Stimulated activated CD4-positive, alpha-beta T cell treated with anti-CD3 and anti-CD28 coated beads, Interleukin-12 subunit alpha, Interleukin-12 subunit beta, amount 100 ng/mL, for 24 hours (primary cell): ENCODE results near the gene APPBP2.
A peak's percentile ranks its signal among the peaks of the same experiment; 100 is the strongest.
"Not testable (repeated sequence)": the region's sequence is repeated elsewhere in the genome, so short reads cannot be mapped to it uniquely, and the experiment has no call there.

ENCODE experiments used
- DNase-seq, 2 experiments: peaks; one replicate each; pipeline ENCODE4 v3.0.0-alpha.2; 2020; ENCODE audit warnings: low read depth in 2 of 2

The APPBP2 gene

GRCh38 chr17:60435244-60436167 is 90.5 kb downstream of the APPBP2 start:
- peak in 1 of 2 experiments; percentile 28 for DNase-seq

- not testable (repeated sequence) for DNase-seq
Observed at GRCh38 chr17:60433021-60433997, 92.7 kb downstream of the APPBP2 start.

- not testable (repeated sequence) for DNase-seq
Observed at GRCh38 chr17:60430561-60430960, 95.5 kb downstream of the APPBP2 start.

DNA sequence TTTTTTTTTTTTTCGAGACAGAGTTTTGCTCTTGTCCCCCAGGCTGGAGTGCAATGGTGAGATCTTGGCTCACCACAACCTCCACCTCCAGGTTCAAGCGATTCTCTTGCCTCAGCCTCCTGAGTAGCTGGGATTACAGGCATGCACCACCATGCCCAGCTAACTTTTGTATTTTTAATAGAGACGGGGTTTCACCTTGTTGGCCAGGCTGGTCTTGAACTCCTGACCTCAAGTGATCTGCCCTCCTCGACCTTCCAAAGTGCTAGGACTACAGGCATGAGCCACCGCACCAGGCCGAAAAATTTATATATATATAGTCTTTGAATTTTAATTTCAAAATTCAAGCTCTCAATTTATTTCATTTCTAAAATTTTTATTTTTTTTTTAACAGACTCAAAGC is 97.6 kb downstream of the APPBP2 start:
- DNase-seq: not testable (repeated sequence)

DNA sequence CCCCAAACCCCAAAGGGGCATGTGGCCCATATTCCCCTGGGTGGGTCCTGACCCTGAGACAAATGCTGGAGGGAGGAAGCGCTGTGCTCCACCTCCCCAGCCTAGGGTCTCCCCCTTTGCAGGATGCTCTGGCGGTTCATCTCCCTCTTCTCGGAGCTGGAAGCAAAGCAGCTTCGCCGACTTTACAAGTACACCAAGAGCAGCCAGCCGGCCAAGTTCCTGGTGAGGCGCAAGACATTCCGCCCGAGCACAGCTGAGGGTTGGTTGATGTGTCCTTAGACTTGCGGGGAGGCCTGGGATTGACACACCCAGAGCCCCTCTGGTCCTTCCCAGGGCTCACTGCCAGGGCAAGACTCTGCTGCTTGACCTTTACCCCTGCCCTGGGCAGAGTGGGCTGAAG is 99.4 kb downstream of the APPBP2 start:
- DNase-seq: no peak

GRCh38 chr17:60425626-60426025 is 100.4 kb downstream of the APPBP2 start:
- no peak for DNase-seq

- DNase-seq: no peak
Observed at GRCh38 chr17:60423865-60424264, 102.2 kb downstream of the APPBP2 start.

- DNase-seq: no peak
Observed at GRCh38 chr17:60422162-60422665, 103.8 kb downstream of the APPBP2 start, which contains the start of gene CHCT1. Gene CHCT1 (plus strand): TSS chr17:60422489. CDS start chr17:60422593, 104 bp downstream.

DNA sequence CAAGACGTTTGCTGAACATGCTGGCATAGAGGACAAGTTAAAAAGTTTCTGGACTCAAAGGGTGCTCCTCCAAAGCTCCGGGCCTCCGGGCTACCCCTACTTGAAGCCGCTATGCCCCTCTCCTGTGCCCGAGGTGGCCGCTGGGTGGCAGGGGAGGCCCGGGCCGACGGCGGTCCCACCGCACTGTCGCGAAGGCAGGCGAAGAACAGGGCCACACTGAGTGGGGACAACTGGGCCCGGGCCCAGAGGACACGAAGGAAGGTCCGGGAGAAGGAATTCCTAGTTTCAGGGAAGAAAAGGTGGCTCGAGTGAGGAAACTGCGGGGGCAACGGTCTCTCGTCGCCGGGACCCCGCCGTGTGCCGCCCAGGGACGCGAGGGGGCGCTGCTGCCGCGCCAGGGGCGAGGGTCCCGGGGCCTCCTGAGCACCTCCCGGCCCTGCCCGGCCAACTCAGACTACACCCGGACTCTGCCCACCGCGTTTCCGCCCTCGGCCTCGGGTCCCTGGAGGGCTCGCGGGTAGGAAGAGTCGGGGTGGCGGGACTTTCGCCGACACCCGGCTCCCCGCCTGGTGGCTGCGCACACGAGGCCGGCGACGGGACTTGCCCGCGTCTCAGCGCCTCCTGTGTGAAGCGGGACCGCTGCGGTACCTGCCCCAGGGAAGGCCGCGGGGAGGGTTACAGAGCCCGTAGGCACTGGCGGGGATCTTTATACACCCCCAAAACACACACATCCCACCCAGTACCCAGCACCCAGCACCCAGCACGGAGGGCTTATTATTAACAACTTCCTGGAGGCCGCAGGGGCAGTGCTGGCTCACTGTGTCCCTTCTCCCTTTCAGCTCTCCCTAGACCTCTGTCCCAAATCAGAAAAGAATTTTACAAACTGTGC is 104.5 kb downstream of the APPBP2 start:
- DNase-seq: peak; percentile 53 to 72

- not testable (repeated sequence) for DNase-seq
Observed at GRCh38 chr17:60419875-60420274, 106.2 kb downstream of the APPBP2 start.

DNA sequence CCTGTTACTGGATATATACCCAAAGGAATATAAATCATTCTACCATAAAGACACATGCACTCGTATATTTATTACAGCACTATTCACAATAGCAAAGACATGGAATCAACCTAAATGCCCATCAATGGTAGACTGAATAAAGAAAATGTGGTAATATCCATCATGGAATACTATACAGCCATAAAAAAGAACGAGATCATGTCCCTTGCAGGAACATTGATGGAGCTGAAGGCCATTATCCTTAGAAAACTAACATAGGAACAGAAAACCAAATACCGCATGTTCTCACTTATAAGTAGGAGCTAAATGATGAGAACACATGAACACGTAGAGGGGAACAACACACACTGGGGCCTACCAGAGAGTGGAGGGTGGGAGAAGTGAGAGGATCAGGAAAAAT is 107.0 kb downstream of the APPBP2 start:
- not testable (repeated sequence) for DNase-seq

DNA sequence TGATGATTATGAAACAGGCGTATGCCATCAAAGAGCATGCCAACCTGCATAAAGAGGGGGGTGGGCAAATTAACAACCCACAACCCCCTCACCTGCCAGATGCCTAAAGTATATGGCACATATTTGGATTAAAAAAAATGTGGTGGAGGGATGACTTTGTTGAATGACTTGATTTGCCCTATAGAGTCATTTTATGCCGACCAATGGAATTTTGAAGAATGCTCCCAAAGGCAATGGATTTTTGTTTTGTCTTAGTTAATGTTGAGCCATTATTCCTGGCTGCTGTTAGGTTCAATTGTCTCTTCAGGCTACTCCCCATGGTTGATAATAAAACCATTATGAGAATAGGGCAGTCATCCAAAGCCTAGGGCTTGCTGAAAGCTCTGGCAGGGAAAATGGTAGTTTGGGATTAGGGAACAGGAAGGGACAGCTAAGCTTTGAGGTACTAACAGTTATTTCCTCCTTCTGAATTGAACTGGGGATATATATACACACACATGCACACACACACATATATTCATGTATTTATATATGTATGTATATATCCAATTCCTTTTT is 109.6 kb downstream of the APPBP2 start:
- DNase-seq: no peak

- no peak for DNase-seq
Observed at GRCh38 chr17:60415146-60415545, 110.9 kb downstream of the APPBP2 start.

- no peak for DNase-seq
Observed at GRCh38 chr17:60412701-60413100, 113.3 kb downstream of the APPBP2 start.

- DNase-seq: no peak
Observed at GRCh38 chr17:60410001-60410400, 116.0 kb downstream of the APPBP2 start.

GRCh38 chr17:60406887-60407286 is 119.2 kb downstream of the APPBP2 start:
- DNase-seq: no peak

- no peak for DNase-seq
Observed at GRCh38 chr17:60403962-60404361, 122.1 kb downstream of the APPBP2 start.

DNA sequence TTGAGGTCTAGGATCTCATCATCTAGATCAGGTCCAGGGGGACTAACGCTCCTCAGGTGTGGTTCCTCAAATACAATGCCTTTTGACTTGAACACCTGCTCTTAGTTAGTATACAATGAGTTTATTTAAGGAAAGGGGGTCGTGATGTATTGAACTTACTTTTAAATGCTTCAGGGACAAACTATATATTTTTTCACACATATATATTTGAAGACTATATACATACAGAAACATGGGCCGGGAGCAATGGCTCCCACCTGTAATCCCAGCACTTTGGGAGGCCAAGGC is 122.6 kb downstream of the APPBP2 start:
- no peak for DNase-seq

DNA sequence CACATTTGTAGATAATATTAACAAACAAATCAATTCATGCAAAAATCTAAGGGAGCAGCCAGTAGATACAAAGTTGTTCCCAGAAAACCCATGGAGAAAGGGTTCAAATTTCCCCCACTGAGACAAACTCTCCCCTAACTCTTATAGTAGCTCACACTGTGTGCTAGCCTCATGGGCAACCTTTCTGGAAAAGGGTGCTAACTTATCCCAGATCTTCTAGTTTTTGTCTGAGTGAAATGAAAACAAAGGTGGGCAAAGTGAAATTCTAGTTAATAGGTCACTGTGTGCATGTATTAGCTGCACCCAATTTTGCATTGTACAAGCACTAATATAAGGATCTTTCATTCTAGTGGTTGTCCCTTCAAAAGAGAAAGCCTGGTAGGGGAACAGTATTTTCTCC is 124.2 kb downstream of the APPBP2 start:
- DNase-seq: no peak

DNA sequence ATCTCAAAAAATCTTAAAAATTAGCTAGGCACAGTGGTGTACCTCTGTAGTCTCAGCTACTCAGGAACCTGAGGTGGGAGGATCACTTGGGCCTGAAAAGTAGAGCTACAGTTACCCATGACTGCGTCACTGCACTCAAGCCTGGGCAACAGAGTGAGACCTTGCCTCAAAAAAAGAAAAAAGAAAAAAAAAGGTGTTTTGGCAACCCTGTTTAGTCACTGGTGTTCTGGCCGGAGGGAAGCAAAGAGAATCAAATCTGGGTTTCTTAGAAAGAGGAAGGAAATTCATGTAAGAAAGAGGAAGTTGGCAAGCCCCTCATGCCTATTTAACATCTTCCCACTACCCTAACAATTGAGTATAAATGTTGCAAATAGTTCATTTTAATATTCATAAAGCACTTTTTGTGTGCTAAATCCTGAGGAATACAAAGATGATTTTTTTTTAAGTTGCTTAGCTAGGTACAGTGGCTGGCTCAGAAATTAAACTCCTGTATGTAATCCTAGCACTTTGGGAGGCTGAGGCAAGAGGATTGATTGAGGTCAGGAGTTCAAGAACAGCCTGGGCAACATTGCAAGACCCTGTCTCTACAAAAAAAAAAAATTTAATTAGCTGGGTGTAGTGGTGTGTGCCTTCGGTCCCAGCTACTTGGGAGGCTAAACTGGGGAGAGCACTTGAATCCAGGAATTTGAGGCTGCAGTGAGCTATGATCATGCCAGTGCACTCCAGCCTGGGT is 127.6 kb downstream of the APPBP2 start:
- no peak for DNase-seq
